ENCODE data around the gene RPS24.

Gene RPS24

DNA sequence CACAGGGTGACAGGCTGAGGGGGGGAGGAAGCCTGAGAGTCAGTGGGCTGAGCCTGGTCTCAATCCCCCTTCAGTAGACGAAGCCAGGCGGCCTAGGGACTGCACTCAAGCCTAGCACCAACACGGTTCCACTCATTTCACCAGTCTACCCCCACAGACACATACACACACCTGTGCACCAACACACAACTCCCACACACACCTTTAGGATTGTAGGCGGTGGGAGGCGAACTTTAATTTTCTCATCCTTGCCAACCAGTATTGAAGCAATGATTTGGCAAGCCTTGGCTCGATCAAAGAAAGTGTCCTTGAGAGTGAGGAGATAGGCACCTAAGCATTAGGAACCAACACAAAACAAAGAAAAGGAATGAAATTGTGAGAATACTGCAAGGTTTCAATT, 24.0 kb upstream of the RPS24 start:
- no peak for TF ChIP-seq CTCF (IDR thresholded peaks at IDR 0.05; ENCODE audit: low read depth, low read length)
- TF ChIP-seq, protein P1, sequence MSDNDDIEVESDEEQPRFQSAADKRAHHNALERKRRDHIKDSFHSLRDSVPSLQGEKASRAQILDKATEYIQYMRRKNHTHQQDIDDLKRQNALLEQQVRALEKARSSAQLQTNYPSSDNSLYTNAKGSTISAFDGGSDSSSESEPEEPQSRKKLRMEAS (IDR thresholded peaks at IDR 0.05; ENCODE audit: low read depth, low read length): no peak
- no peak for TF ChIP-seq MYC (IDR thresholded peaks at IDR 0.05; ENCODE audit: low read depth, low read length)
- no peak for TF ChIP-seq POLR2A (IDR thresholded peaks at IDR 0.05; ENCODE audit: extremely low read depth, insufficient read length)
- no peak overlapping the region for H3K4me3 ChIP-seq (ENCODE audit: low read depth, low read length)
- no peak for DNase-seq (ENCODE audit: low read depth)

DNA sequence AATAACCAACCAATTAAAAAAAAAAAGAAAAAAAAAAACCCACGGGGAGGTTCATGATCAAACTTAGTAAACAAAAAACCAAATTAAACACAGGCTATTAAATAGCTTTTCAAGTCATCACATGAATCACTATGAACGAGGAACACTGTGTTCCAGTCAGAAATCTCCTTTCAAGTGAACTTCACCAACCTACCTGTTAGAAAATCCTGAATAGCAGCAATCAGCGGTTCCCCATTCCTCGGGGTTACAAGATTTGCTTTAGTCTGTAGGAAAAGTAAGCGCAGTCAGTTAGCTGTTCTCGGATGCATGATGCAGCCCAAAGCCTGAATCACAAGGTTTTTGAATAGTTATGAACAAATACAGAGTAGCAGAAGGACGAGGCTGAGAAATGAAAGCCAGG, 23.4 kb upstream of the RPS24 start:
- TF ChIP-seq POLR2A (IDR thresholded peaks at IDR 0.05; ENCODE audit: extremely low read depth, insufficient read length) (no peak), CTCF (IDR thresholded peaks at IDR 0.05; ENCODE audit: low read depth, low read length) (no peak), MYC (IDR thresholded peaks at IDR 0.05; ENCODE audit: low read depth, low read length) (no peak)
- TF ChIP-seq, protein P1 (IDR thresholded peaks at IDR 0.05; ENCODE audit: low read depth, low read length): no peak
- no peak for DNase-seq (ENCODE audit: low read depth)
- H3K4me3 ChIP-seq (ENCODE audit: low read depth, low read length): no peak overlapping the region

GRCh38 chr10:78011065-78011464, 22.6 kb upstream of the RPS24 start:
- no peak for DNase-seq (ENCODE audit: low read depth)
- H3K4me3 ChIP-seq (ENCODE audit: low read depth, low read length): no peak overlapping the region
- no peak for TF ChIP-seq POLR2A (IDR thresholded peaks at IDR 0.05; ENCODE audit: extremely low read depth, insufficient read length)
- TF ChIP-seq, protein P1 (IDR thresholded peaks at IDR 0.05; ENCODE audit: low read depth, low read length): no peak
- TF ChIP-seq MYC (IDR thresholded peaks at IDR 0.05; ENCODE audit: low read depth, low read length): no peak
- no peak for TF ChIP-seq CTCF (IDR thresholded peaks at IDR 0.05; ENCODE audit: low read depth, low read length)

GRCh38 chr10:78013564-78013963, 20.1 kb upstream of the RPS24 start:
- TF ChIP-seq CTCF (IDR thresholded peaks at IDR 0.05; ENCODE audit: low read depth, low read length): no peak
- TF ChIP-seq, protein P1 (IDR thresholded peaks at IDR 0.05; ENCODE audit: low read depth, low read length): no peak
- no peak for TF ChIP-seq MYC (IDR thresholded peaks at IDR 0.05; ENCODE audit: low read depth, low read length)
- no peak for TF ChIP-seq POLR2A (IDR thresholded peaks at IDR 0.05; ENCODE audit: extremely low read depth, insufficient read length)

GRCh38 chr10:78015546-78015945, 18.1 kb upstream of the RPS24 start:
- no peak overlapping the region for H3K4me3 ChIP-seq (ENCODE audit: low read depth, low read length)
- no peak for TF ChIP-seq MYC (IDR thresholded peaks at IDR 0.05; ENCODE audit: low read depth, low read length)
- no peak for TF ChIP-seq CTCF (IDR thresholded peaks at IDR 0.05; ENCODE audit: low read depth, low read length)
- TF ChIP-seq, protein P1 (IDR thresholded peaks at IDR 0.05; ENCODE audit: low read depth, low read length): no peak
- no peak for TF ChIP-seq POLR2A (IDR thresholded peaks at IDR 0.05; ENCODE audit: extremely low read depth, insufficient read length)
- no peak for DNase-seq (ENCODE audit: low read depth)

More at GRCh38 chr10:78013564-78013963, 20.1 kb upstream of the RPS24 start:
- no peak for DNase-seq (ENCODE audit: low read depth)
- no peak overlapping the region for H3K4me3 ChIP-seq (ENCODE audit: low read depth, low read length)

- H3K4me3 ChIP-seq (ENCODE audit: low read depth, low read length): no peak overlapping the region
- DNase-seq (ENCODE audit: low read depth): no peak
- TF ChIP-seq, protein P1 (IDR thresholded peaks at IDR 0.05; ENCODE audit: low read depth, low read length): no peak
- TF ChIP-seq POLR2A (IDR thresholded peaks at IDR 0.05; ENCODE audit: extremely low read depth, insufficient read length): no peak
- no peak for TF ChIP-seq MYC (IDR thresholded peaks at IDR 0.05; ENCODE audit: low read depth, low read length)
- no peak for TF ChIP-seq CTCF (IDR thresholded peaks at IDR 0.05; ENCODE audit: low read depth, low read length)
Observed at GRCh38 chr10:78017856-78018255, 15.8 kb upstream of the RPS24 start.

All from NB4 (cell line).